GM10266 (cell line): ENCODE results near the gene ARID5B.
A peak's percentile ranks its signal among the peaks of the same experiment; 100 is the strongest.

ENCODE experiments used
- DNase-seq: peaks from one replicate; pipeline ENCODE4 v3.0.0; 2012; ENCODE audit errors: extremely low spot score
- CTCF ChIP-seq: IDR thresholded peaks from 2 replicates; pipeline ENCODE4 v1.5.1; 2012; ENCODE audit warnings: mild to moderate bottlenecking, low read depth; ENCODE audit not compliant: control insufficient read depth, insufficient read depth; ENCODE audit errors: missing control alignments

The ARID5B gene

GRCh38 chr10:62103857-62104256 lies 202.4 kb downstream of the ARID5B start:
- no peak for TF ChIP-seq CTCF
- no peak for DNase-seq

GRCh38 chr10:62106929-62107519 lies 205.5 kb downstream of the ARID5B start:
- no peak for DNase-seq
- TF ChIP-seq CTCF: no peak

GRCh38 chr10:62108759-62109586 lies 207.5 kb downstream of the ARID5B start:
- no peak for DNase-seq
- no peak for TF ChIP-seq CTCF

GRCh38 chr10:62109587-62110293 lies 208.2 kb downstream of the ARID5B start:
- no peak for TF ChIP-seq CTCF
- peak; percentile 29 for DNase-seq

- DNase-seq: no peak
Measured at GRCh38 chr10:62112300-62112699, 210.8 kb downstream of the ARID5B start.

GRCh38 chr10:62112963-62113362 lies 211.5 kb downstream of the ARID5B start:
- TF ChIP-seq CTCF: no peak
- no peak for DNase-seq

More at GRCh38 chr10:62112300-62112699, 210.8 kb downstream of the ARID5B start:
- TF ChIP-seq CTCF: no peak

GRCh38 chr10:62113680-62114079 lies 212.2 kb downstream of the ARID5B start:
- TF ChIP-seq CTCF: no peak

More at GRCh38 chr10:62113680-62114079, 212.2 kb downstream of the ARID5B start:
- DNase-seq: no peak
